HepG2 (cell line): ENCODE results near the gene KLHL36. TPM values are rescaled to one million over a fixed set of nuclear protein-coding genes. Genes with fewer than 3 reads are reported as not detected.

Experiments
- ATF7 ChIP-seq, 2 experiments: fragments of 450-650 bp in 1 of 2; sonication (generic) in 1 of 2; formaldehyde crosslinking in 1 of 2; IDR thresholded peaks; 2 replicates each; pipeline versions ENCODE4 v1.4.0 to v1.6.1; 2016 to 2020; ENCODE audit warnings: antibody characterized with exemption in 1 of 2, mild to moderate bottlenecking in 1 of 2, missing genetic modification reagents in 1 of 2
- DR1 ChIP-seq: sonication (generic); formaldehyde crosslinking; IDR thresholded peaks from 2 replicates; pipeline ENCODE4 v1.8.0; 2021; ENCODE audit warnings: mild to moderate bottlenecking, missing genetic modification reagents, inconsistent platforms
- GTF2F1 ChIP-seq: fragments of 150-350 bp; IDR thresholded peaks from 2 replicates; pipeline ENCODE4 v1.6.1; 2014; ENCODE audit warnings: low read length
- HMG20A ChIP-seq: IDR thresholded peaks from 2 replicates; pipeline ENCODE4 v1.6.1; 2016; ENCODE audit warnings: borderline replicate concordance
- IKZF4 ChIP-seq: sonication (generic); formaldehyde crosslinking; IDR thresholded peaks from 2 replicates; pipeline ENCODE4 v1.5.1; 2020; ENCODE audit warnings: borderline replicate concordance, mild to moderate bottlenecking, low read depth, missing genetic modification reagents; ENCODE audit errors: not compliant biosample characterization
- KMT2A ChIP-seq: sonication (generic); formaldehyde crosslinking; IDR thresholded peaks from 2 replicates; pipeline ENCODE4 v1.4.0; 2020; ENCODE audit warnings: missing genetic modification reagents
- MEIS2 ChIP-seq: sonication (generic); formaldehyde crosslinking; IDR thresholded peaks from 2 replicates; pipeline ENCODE4 v1.9.0; 2021; ENCODE audit warnings: mild to moderate bottlenecking, missing genetic modification reagents
- MTA1 ChIP-seq: sonication (generic); formaldehyde crosslinking; IDR thresholded peaks from 2 replicates; pipeline ENCODE4 v1.4.0; 2020; ENCODE audit warnings: missing genetic modification reagents, mild to moderate bottlenecking, borderline replicate concordance
- PRMT3 ChIP-seq: sonication (generic); formaldehyde crosslinking; IDR thresholded peaks from 2 replicates; pipeline ENCODE4 v1.8.1; 2022; ENCODE audit warnings: low read depth, mild to moderate bottlenecking, moderate library complexity, missing genetic modification reagents, borderline replicate concordance
- RBM22 ChIP-seq: fragments of 200-400 bp; formaldehyde crosslinking; optimal IDR thresholded peaks from 2 replicates; pipeline ENCODE3; 2017; ENCODE audit warnings: mild to moderate bottlenecking, low read length, moderate library complexity
- RBM39 ChIP-seq: fragments of 200-400 bp; formaldehyde crosslinking; IDR thresholded peaks from one replicate; pipeline ENCODE4 v1.6.1; 2018; ENCODE audit warnings: antibody characterized with exemption, mild to moderate bottlenecking, low read depth, low read length; ENCODE audit not compliant: poor library complexity, severe bottlenecking
- REL ChIP-seq: sonication (generic); formaldehyde crosslinking; conservative IDR thresholded peaks from 2 replicates; pipeline ENCODE4 v1.8.0; 2022; ENCODE audit warnings: mild to moderate bottlenecking, missing genetic modification reagents, moderate library complexity
- RFX5 ChIP-seq: IDR thresholded peaks from 2 replicates; pipeline ENCODE4 v1.6.1; 2011; ENCODE audit warnings: low read depth, low read length, improper control_type of control experiment
- ZFP36 ChIP-seq: fragments of 150-350 bp; IDR thresholded peaks from 2 replicates; pipeline ENCODE4 v1.6.1; 2018; ENCODE audit warnings: borderline replicate concordance, low read length, low read depth; ENCODE audit not compliant: partially characterized antibody
- ZFP91 ChIP-seq: sonication (generic); formaldehyde crosslinking; IDR thresholded peaks from 2 replicates; pipeline ENCODE4 v1.9.0; 2022; ENCODE audit warnings: missing genetic modification reagents, mild to moderate bottlenecking, borderline replicate concordance
- ZNF121 ChIP-seq: sonication (generic); formaldehyde crosslinking; IDR thresholded peaks from 2 replicates; pipeline ENCODE4 v1.5.0; 2020; ENCODE audit warnings: mild to moderate bottlenecking, missing genetic modification reagents
- ZNF253 ChIP-seq: sonication (generic); formaldehyde crosslinking; IDR thresholded peaks from 2 replicates; pipeline ENCODE4 v1.8.0; 2022; ENCODE audit warnings: mild to moderate bottlenecking, missing genetic modification reagents, borderline replicate concordance
- ZNF260 ChIP-seq: sonication (generic); formaldehyde crosslinking; IDR thresholded peaks from 2 replicates; pipeline ENCODE4 v1.4.0; 2020; ENCODE audit warnings: missing genetic modification reagents, low read depth, mild to moderate bottlenecking, borderline replicate concordance
- ZNF350 ChIP-seq: sonication (generic); formaldehyde crosslinking; IDR thresholded peaks from 2 replicates; pipeline ENCODE4 v1.4.0; 2020; ENCODE audit warnings: mild to moderate bottlenecking, low read depth, missing genetic modification reagents, borderline replicate concordance
- ZNF614 ChIP-seq: IDR thresholded peaks from 2 replicates; pipeline ENCODE4 v1.6.1; 2018; ENCODE audit warnings: missing biosample characterization, missing genetic modification reagents, inconsistent platforms, borderline replicate concordance
- ZNF629 ChIP-seq: sonication (generic); formaldehyde crosslinking; conservative IDR thresholded peaks from 2 replicates; pipeline ENCODE4 v1.5.0; 2020; ENCODE audit warnings: missing genetic modification reagents
- ZSCAN30 ChIP-seq: sonication (generic); formaldehyde crosslinking; IDR thresholded peaks from 2 replicates; pipeline ENCODE4 v1.5.0; 2020; ENCODE audit warnings: mild to moderate bottlenecking, missing genetic modification reagents
- ZSCAN9 ChIP-seq: IDR thresholded peaks from 2 replicates; pipeline ENCODE4 v1.6.1; 2016; ENCODE audit warnings: borderline replicate concordance
- polyA plus RNA-seq, 8 experiments: library from polyadenylated mRNA; depleted of rRNA in 3 of 8; stranded (reverse) in 7 of 8; unstranded in 1 of 8; fragments of >200 nt; fragmentation: Illumina TruSeq in 4 of 8; extraction: Trizol in 4 of 8; gene quantifications; 2 replicates each; pipeline versions ENCODE4 v1.2.1 to v1.2.3, GENCODE V29; 2011 to 2016; ENCODE audit warnings: low read depth in 4 of 8, missing spikeins in 1 of 8, mixed read lengths in 1 of 8; ENCODE audit not compliant: insufficient read depth in 1 of 8
- total RNA-seq, 5 experiments: library from RNA; depleted of rRNA; stranded (reverse); fragments of >200 nt; fragmentation: Illumina TruSeq; extraction: Trizol; gene quantifications; 2 replicates each; pipeline ENCODE4 v1.2.3, GENCODE V29; 2016; ENCODE audit warnings: low read depth in 1 of 5
- TF ChIP-seq, protein P1 (sequence below): sonication (generic); formaldehyde crosslinking; IDR thresholded peaks from 2 replicates; pipeline ENCODE4 v1.5.0; 2020; ENCODE audit warnings: missing genetic modification reagents
- TF ChIP-seq, protein P2 (sequence below): sonication (generic); formaldehyde crosslinking; IDR thresholded peaks from 2 replicates; pipeline ENCODE4 v1.4.0; 2020; ENCODE audit warnings: missing genetic modification reagents
- TF ChIP-seq, protein P3 (sequence below): sonication (generic); formaldehyde crosslinking; IDR thresholded peaks from 2 replicates; pipeline ENCODE4 v1.4.0; 2020; ENCODE audit warnings: missing genetic modification reagents

Gene KLHL36
- total and polyA plus RNA-seq, 2 of the 13 experiments (the other 11 are each of a cell fraction or from before 2014, with no cell fraction given) = 24.3 to 26.0 TPM

DNA sequence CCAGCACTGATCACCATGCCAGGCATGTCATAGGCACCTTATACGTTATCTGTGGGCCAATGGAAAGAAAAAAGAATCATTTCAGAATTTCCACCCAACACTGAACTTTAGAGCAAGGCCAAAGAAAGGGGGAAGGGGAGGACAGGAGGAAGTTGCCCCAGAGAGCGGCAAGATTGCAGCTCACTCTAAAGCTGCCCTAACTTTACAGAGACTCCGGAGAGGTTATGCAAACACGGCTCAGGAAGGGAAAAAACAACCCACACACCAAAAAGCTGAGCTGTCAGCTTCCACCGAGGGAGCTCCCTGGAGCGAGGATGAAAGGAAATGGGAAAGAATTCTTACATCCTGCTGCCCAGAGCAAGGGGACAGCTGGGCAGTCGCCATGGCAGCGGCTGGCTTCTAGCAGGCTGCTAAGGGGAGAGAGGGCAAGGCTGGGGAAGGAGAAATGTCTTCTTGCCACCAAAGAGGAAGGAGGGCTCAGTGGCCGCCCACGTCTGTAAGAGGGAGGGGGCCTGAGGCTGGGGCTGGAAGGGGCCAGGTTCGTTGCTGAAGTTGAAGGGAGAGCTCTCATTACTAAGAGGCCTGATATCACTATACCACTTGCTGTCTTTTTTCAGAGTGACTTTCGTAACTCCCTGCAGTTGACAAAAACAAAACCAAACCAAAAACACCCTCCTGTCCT lies 48.6 kb upstream of the KLHL36 start (continued):
- peak; percentile 48; the same call in 1 of the 2 replicates for TF ChIP-seq ZFP91 (CRISPR knock-in tag)
- TF ChIP-seq, protein P1, sequence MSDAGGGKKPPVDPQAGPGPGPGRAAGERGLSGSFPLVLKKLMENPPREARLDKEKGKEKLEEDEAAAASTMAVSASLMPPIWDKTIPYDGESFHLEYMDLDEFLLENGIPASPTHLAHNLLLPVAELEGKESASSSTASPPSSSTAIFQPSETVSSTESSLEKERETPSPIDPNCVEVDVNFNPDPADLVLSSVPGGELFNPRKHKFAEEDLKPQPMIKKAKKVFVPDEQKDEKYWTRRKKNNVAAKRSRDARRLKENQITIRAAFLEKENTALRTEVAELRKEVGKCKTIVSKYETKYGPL (CRISPR knock-in tag) = peak; percentile 90; the same call in 1 of the 2 replicates
- peak; percentile 51; the same call in 1 of the 2 replicates for TF ChIP-seq MTA1 (CRISPR knock-in tag)
- TF ChIP-seq DR1 (CRISPR knock-in tag) = no peak
- TF ChIP-seq KMT2A = peak; percentile 63
- TF ChIP-seq RFX5 = no peak
- TF ChIP-seq MEIS2 (CRISPR knock-in tag) = 0 out of 2 replicates have a peak, but pooled peaks have one; percentile 59
- TF ChIP-seq ZNF350 (CRISPR knock-in tag) = peak; percentile 76
- no peak for TF ChIP-seq PRMT3 (CRISPR knock-in tag)
- no peak for TF ChIP-seq REL (CRISPR knock-in tag)
- TF ChIP-seq, protein P2, sequence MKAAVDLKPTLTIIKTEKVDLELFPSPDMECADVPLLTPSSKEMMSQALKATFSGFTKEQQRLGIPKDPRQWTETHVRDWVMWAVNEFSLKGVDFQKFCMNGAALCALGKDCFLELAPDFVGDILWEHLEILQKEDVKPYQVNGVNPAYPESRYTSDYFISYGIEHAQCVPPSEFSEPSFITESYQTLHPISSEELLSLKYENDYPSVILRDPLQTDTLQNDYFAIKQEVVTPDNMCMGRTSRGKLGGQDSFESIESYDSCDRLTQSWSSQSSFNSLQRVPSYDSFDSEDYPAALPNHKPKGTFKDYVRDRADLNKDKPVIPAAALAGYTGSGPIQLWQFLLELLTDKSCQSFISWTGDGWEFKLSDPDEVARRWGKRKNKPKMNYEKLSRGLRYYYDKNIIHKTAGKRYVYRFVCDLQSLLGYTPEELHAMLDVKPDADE (CRISPR knock-in tag) = no peak
- no peak for TF ChIP-seq RBM39
- TF ChIP-seq ZSCAN30 (CRISPR knock-in tag) = no peak
- no peak for TF ChIP-seq ZNF629 (CRISPR knock-in tag)
- TF ChIP-seq GTF2F1 = no peak
- peak; percentile 87 for TF ChIP-seq ZNF614 (CRISPR knock-in tag)
- TF ChIP-seq ZNF260 (CRISPR knock-in tag) = no peak
- peak; percentile 55; the same call in 1 of the 2 replicates for TF ChIP-seq HMG20A
- TF ChIP-seq ZFP36 = no peak
- TF ChIP-seq ZSCAN9 (CRISPR knock-in tag) = peak; percentile 64; the same call in 1 of the 2 replicates
- no peak for TF ChIP-seq ATF7 (IDR thresholded peaks at IDR 0.05)
- TF ChIP-seq ATF7 (CRISPR knock-in tag; IDR thresholded peaks at IDR 0.05) = no peak
- peak; percentile 31 for TF ChIP-seq RBM22
- TF ChIP-seq IKZF4 (CRISPR knock-in tag) = no peak
- no peak for TF ChIP-seq ZNF253
- peak; percentile 58; the same call in 1 of the 2 replicates for TF ChIP-seq ZNF121 (CRISPR knock-in tag)
- TF ChIP-seq, protein P3, sequence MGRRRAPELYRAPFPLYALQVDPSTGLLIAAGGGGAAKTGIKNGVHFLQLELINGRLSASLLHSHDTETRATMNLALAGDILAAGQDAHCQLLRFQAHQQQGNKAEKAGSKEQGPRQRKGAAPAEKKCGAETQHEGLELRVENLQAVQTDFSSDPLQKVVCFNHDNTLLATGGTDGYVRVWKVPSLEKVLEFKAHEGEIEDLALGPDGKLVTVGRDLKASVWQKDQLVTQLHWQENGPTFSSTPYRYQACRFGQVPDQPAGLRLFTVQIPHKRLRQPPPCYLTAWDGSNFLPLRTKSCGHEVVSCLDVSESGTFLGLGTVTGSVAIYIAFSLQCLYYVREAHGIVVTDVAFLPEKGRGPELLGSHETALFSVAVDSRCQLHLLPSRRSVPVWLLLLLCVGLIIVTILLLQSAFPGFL (CRISPR knock-in tag) = no peak
